Liver (tissue), 9 donors: ENCODE measurements around the gene RHOH. TPM values are rescaled to one million over a fixed set of nuclear protein-coding genes. Genes with fewer than 3 reads are reported as not detected.

Experiments used
- DNase-seq: peaks from one replicate; pipeline ENCODE4 v3.0.0-alpha.2; 2017; ENCODE audit warnings: low spot score
- H3K27ac ChIP-seq, 2 donors: one replicate each; pipeline ENCODE4 v1.7.0; 2013; ENCODE audit warnings: inconsistent platforms in 2 of 2, low read length in 2 of 2, control low read depth in 1 of 2, low read depth in 1 of 2, mild to moderate bottlenecking in 1 of 2
- H3K27me3 ChIP-seq, 4 donors: one replicate each; pipeline versions ENCODE4 v1.6.1 to v1.7.0; 2013; ENCODE audit warnings: low read length in 3 of 4, inconsistent platforms in 1 of 4, mild to moderate bottlenecking in 1 of 4, moderate library complexity in 1 of 4; ENCODE audit not compliant: control insufficient read depth in 4 of 4, insufficient read depth in 4 of 4
- H3K36me3 ChIP-seq, 4 donors: one replicate each; pipeline versions ENCODE4 v1.6.1 to v1.7.0; 2013; ENCODE audit warnings: low read length in 3 of 4, mild to moderate bottlenecking in 3 of 4, low read depth in 1 of 4, moderate library complexity in 1 of 4; ENCODE audit not compliant: control insufficient read depth in 4 of 4, insufficient read depth in 3 of 4
- H3K4me1 ChIP-seq, 4 donors: one replicate each; pipeline versions ENCODE4 v1.6.1 to v1.7.0; 2013; ENCODE audit warnings: low read length in 3 of 4, mild to moderate bottlenecking in 3 of 4, moderate library complexity in 1 of 4; ENCODE audit not compliant: control insufficient read depth in 4 of 4, insufficient read depth in 4 of 4
- H3K4me3 ChIP-seq, 3 donors: one replicate each; pipeline versions ENCODE4 v1.6.1 to v1.7.0; 2013; ENCODE audit warnings: low read length in 3 of 3, control low read depth in 1 of 3, low read depth in 1 of 3, mild to moderate bottlenecking in 1 of 3
- H3K9ac ChIP-seq, 2 donors: one replicate each; pipeline ENCODE4 v1.7.0; 2013; ENCODE audit warnings: low read length in 2 of 2, mild to moderate bottlenecking in 2 of 2, moderate library complexity in 2 of 2, control low read depth in 1 of 2, low read depth in 1 of 2
- H3K9me3 ChIP-seq, 4 donors: one replicate each; pipeline versions ENCODE4 v1.6.1 to v1.7.0; 2013; ENCODE audit warnings: low read length in 3 of 4; ENCODE audit not compliant: control insufficient read depth in 4 of 4
- ATF3 ChIP-seq: IDR thresholded peaks from 2 replicates; pipeline ENCODE4 v1.6.1; 2016; ENCODE audit warnings: antibody characterized with exemption
- CTCF ChIP-seq: fragments of 150-350 bp; IDR thresholded peaks from 2 replicates; pipeline ENCODE4 v1.5.1; 2017; ENCODE audit warnings: improper control_type of control experiment, low read depth, low read length; ENCODE audit not compliant: missing input control
- EGR1 ChIP-seq, 2 donors: IDR thresholded peaks; 2 replicates each; pipeline ENCODE4 v1.6.1; 2016 to 2018; ENCODE audit warnings: antibody characterized with exemption in 2 of 2, low read depth in 2 of 2
- FOXA1 ChIP-seq: IDR thresholded peaks from 2 replicates; pipeline ENCODE4 v1.6.1; 2016; ENCODE audit warnings: antibody characterized with exemption
- FOXA2 ChIP-seq: IDR thresholded peaks from 2 replicates; pipeline ENCODE4 v1.6.1; 2016; ENCODE audit warnings: antibody characterized with exemption
- HNF4A ChIP-seq, 2 donors: conservative IDR thresholded peaks; 2 replicates each; pipeline ENCODE4 v1.6.1; 2016; ENCODE audit warnings: antibody characterized with exemption in 2 of 2, mild to moderate bottlenecking in 2 of 2
- HNF4G ChIP-seq: IDR thresholded peaks from 2 replicates; pipeline ENCODE4 v1.6.1; 2016; ENCODE audit warnings: antibody characterized with exemption
- JUND ChIP-seq, 2 donors: IDR thresholded peaks; 2 replicates each; pipeline ENCODE4 v1.6.1; 2016; ENCODE audit warnings: antibody characterized with exemption in 2 of 2
- MAX ChIP-seq: IDR thresholded peaks from 2 replicates; pipeline ENCODE4 v1.6.1; 2016; ENCODE audit warnings: antibody characterized with exemption
- RAD21 ChIP-seq, 2 donors: IDR thresholded peaks; 2 replicates each; pipeline ENCODE4 v1.6.1; 2016; ENCODE audit warnings: antibody characterized with exemption in 2 of 2, mild to moderate bottlenecking in 2 of 2
- REST ChIP-seq: IDR thresholded peaks from 2 replicates; pipeline ENCODE4 v1.6.1; 2016; ENCODE audit warnings: antibody characterized with exemption, mild to moderate bottlenecking
- SP1 ChIP-seq: IDR thresholded peaks from 2 replicates; pipeline ENCODE4 v1.6.1; 2018; ENCODE audit warnings: antibody characterized with exemption, mild to moderate bottlenecking
- YY1 ChIP-seq: IDR thresholded peaks from 2 replicates; pipeline ENCODE4 v1.6.1; 2016; ENCODE audit warnings: antibody characterized with exemption, mild to moderate bottlenecking
- WGBS: extraction: QIAGEN DNeasy Blood & Tissue Kit; methylation state at CpG from one replicate; pipeline ENCODE4 v1.1.7; 2013; 5-methylcytosine and 5-hydroxymethylcytosine counted together
- polyA plus RNA-seq, 2 donors: library from polyadenylated mRNA; stranded (reverse) in 1 of 2; unstranded in 1 of 2; fragments of 200-250 nt in 1 of 2; fragments of >200 nt in 1 of 2; fragmentation: Nextera tagmentation in 1 of 2; extraction: Ambion mirVana in 1 of 2; gene quantifications; one replicate each; pipeline versions ENCODE4 v1.2.1 to v1.2.3, GENCODE V29; 2013 to 2015
- total RNA-seq, 2 donors: library from RNA; depleted of rRNA; stranded (reverse); fragments of >200 nt; gene quantifications; one replicate each; pipeline ENCODE4 v1.2.3, GENCODE V29; 2014
- donor health status: healthy.
- donor health status: healthy.
- donor health status: healthy.
- donor health status: healthy.
- donor health status: healthy.

Gene RHOH
- total and polyA plus RNA-seq, 4 donors, result 0.56 to 2.3 (median 1.3) TPM

GRCh38 chr4:40227284-40227683 is 30.5 kb downstream of the RHOH start (continued):
- TF ChIP-seq FOXA1 (no peak), FOXA2 (no peak)

GRCh38 chr4:40228497-40229365 is 31.9 kb downstream of the RHOH start:
- no peaks in the 10 kb centered on the region for H3K4me1 ChIP-seq
- H3K27me3 ChIP-seq, result no peaks in the 10 kb centered on the region
- DNase-seq, result no peak
- no peaks in the 10 kb centered on the region for H3K36me3 ChIP-seq
- peak in 1 of 2 donors; percentile 31 for TF ChIP-seq RAD21 (IDR thresholded peaks at IDR 0.05)
- no peak for TF ChIP-seq ATF3
- H3K4me3 ChIP-seq, result no peak overlapping the region
- WGBS, result 93% methylated on average over 10 of the region's 10 CpGs
- H3K9me3 ChIP-seq, result no peaks in the 10 kb centered on the region
- no peak overlapping the region for H3K27ac ChIP-seq
- H3K9ac ChIP-seq, result no peak overlapping the region

GRCh38 chr4:40231316-40231863 is 34.6 kb downstream of the RHOH start:
- 86% methylated on average over 8 of the region's 8 CpGs for WGBS
- no peaks in the 10 kb centered on the region for H3K4me1 ChIP-seq
- no peaks in the 10 kb centered on the region for H3K9me3 ChIP-seq
- no peak for DNase-seq
- no peaks in the 10 kb centered on the region for H3K27me3 ChIP-seq
- no peak overlapping the region for H3K27ac ChIP-seq
- no peak for TF ChIP-seq YY1
- TF ChIP-seq FOXA1, result no peak
- no peak for TF ChIP-seq MAX
- TF ChIP-seq CTCF, result no peak
- no peak for TF ChIP-seq EGR1 (IDR thresholded peaks at IDR 0.05; ENCODE audit: low read depth in 2 of 2)
- no peak for TF ChIP-seq HNF4G
- no peak for TF ChIP-seq SP1
- no peak for TF ChIP-seq HNF4A (conservative IDR thresholded peaks at IDR 0.05)
- TF ChIP-seq REST, result no peak
- TF ChIP-seq JUND (IDR thresholded peaks at IDR 0.05), result no peak
- no peaks in the 10 kb centered on the region for H3K36me3 ChIP-seq
- H3K4me3 ChIP-seq, result no peak overlapping the region
- no peak overlapping the region for H3K9ac ChIP-seq
